Liver (tissue), 9 donors: ENCODE data around the gene AHRR. TPM values are rescaled to one million over a fixed set of nuclear protein-coding genes. Genes with fewer than 3 reads are reported as not detected.

Experiments used
- DNase-seq: peaks from one replicate; pipeline ENCODE4 v3.0.0-alpha.2; 2017; ENCODE audit warnings: low spot score
- H3K27ac ChIP-seq, 2 donors: one replicate each; pipeline ENCODE4 v1.7.0; 2013; ENCODE audit warnings: inconsistent platforms in 2 of 2, low read length in 2 of 2, control low read depth in 1 of 2, low read depth in 1 of 2, mild to moderate bottlenecking in 1 of 2
- H3K27me3 ChIP-seq, 4 donors: one replicate each; pipeline versions ENCODE4 v1.6.1 to v1.7.0; 2013; ENCODE audit warnings: low read length in 3 of 4, inconsistent platforms in 1 of 4, mild to moderate bottlenecking in 1 of 4, moderate library complexity in 1 of 4; ENCODE audit not compliant: control insufficient read depth in 4 of 4, insufficient read depth in 4 of 4
- H3K36me3 ChIP-seq, 4 donors: one replicate each; pipeline versions ENCODE4 v1.6.1 to v1.7.0; 2013; ENCODE audit warnings: low read length in 3 of 4, mild to moderate bottlenecking in 3 of 4, low read depth in 1 of 4, moderate library complexity in 1 of 4; ENCODE audit not compliant: control insufficient read depth in 4 of 4, insufficient read depth in 3 of 4
- H3K4me1 ChIP-seq, 4 donors: one replicate each; pipeline versions ENCODE4 v1.6.1 to v1.7.0; 2013; ENCODE audit warnings: low read length in 3 of 4, mild to moderate bottlenecking in 3 of 4, moderate library complexity in 1 of 4; ENCODE audit not compliant: control insufficient read depth in 4 of 4, insufficient read depth in 4 of 4
- H3K4me3 ChIP-seq, 3 donors: one replicate each; pipeline versions ENCODE4 v1.6.1 to v1.7.0; 2013; ENCODE audit warnings: low read length in 3 of 3, control low read depth in 1 of 3, low read depth in 1 of 3, mild to moderate bottlenecking in 1 of 3
- H3K9ac ChIP-seq, 2 donors: one replicate each; pipeline ENCODE4 v1.7.0; 2013; ENCODE audit warnings: low read length in 2 of 2, mild to moderate bottlenecking in 2 of 2, moderate library complexity in 2 of 2, control low read depth in 1 of 2, low read depth in 1 of 2
- H3K9me3 ChIP-seq, 4 donors: one replicate each; pipeline versions ENCODE4 v1.6.1 to v1.7.0; 2013; ENCODE audit warnings: low read length in 3 of 4; ENCODE audit not compliant: control insufficient read depth in 4 of 4
- EGR1 ChIP-seq, 2 donors: IDR thresholded peaks; 2 replicates each; pipeline ENCODE4 v1.6.1; 2016 to 2018; ENCODE audit warnings: antibody characterized with exemption in 2 of 2, low read depth in 2 of 2
- GABPA ChIP-seq, 2 donors: IDR thresholded peaks in 1 of 2; conservative IDR thresholded peaks in 1 of 2; 2 replicates each; pipeline ENCODE4 v1.6.1; 2016; ENCODE audit warnings: antibody characterized with exemption in 2 of 2, mild to moderate bottlenecking in 1 of 2, moderate library complexity in 1 of 2
- HNF4A ChIP-seq, 2 donors: conservative IDR thresholded peaks; 2 replicates each; pipeline ENCODE4 v1.6.1; 2016; ENCODE audit warnings: antibody characterized with exemption in 2 of 2, mild to moderate bottlenecking in 2 of 2
- HNF4G ChIP-seq: IDR thresholded peaks from 2 replicates; pipeline ENCODE4 v1.6.1; 2016; ENCODE audit warnings: antibody characterized with exemption
- JUND ChIP-seq, 2 donors: IDR thresholded peaks; 2 replicates each; pipeline ENCODE4 v1.6.1; 2016; ENCODE audit warnings: antibody characterized with exemption in 2 of 2
- MAX ChIP-seq: IDR thresholded peaks from 2 replicates; pipeline ENCODE4 v1.6.1; 2016; ENCODE audit warnings: antibody characterized with exemption
- NR2F2 ChIP-seq: IDR thresholded peaks from 2 replicates; pipeline ENCODE4 v1.6.1; 2016; ENCODE audit warnings: antibody characterized with exemption
- RAD21 ChIP-seq, 2 donors: IDR thresholded peaks; 2 replicates each; pipeline ENCODE4 v1.6.1; 2016; ENCODE audit warnings: antibody characterized with exemption in 2 of 2, mild to moderate bottlenecking in 2 of 2
- REST ChIP-seq: IDR thresholded peaks from 2 replicates; pipeline ENCODE4 v1.6.1; 2016; ENCODE audit warnings: antibody characterized with exemption, mild to moderate bottlenecking
- RXRA ChIP-seq, 2 donors: IDR thresholded peaks; 2 replicates each; pipeline ENCODE4 v1.6.1; 2017 to 2018; ENCODE audit warnings: antibody characterized with exemption in 2 of 2, mild to moderate bottlenecking in 1 of 2
- TAF1 ChIP-seq: conservative IDR thresholded peaks from 2 replicates; pipeline ENCODE4 v1.6.1; 2016; ENCODE audit warnings: antibody characterized with exemption, mild to moderate bottlenecking
- YY1 ChIP-seq: IDR thresholded peaks from 2 replicates; pipeline ENCODE4 v1.6.1; 2016; ENCODE audit warnings: antibody characterized with exemption, mild to moderate bottlenecking
- WGBS: extraction: QIAGEN DNeasy Blood & Tissue Kit; methylation state at CpG from one replicate; pipeline ENCODE4 v1.1.7; 2013; 5-methylcytosine and 5-hydroxymethylcytosine counted together
- polyA plus RNA-seq, 2 donors: library from polyadenylated mRNA; stranded (reverse) in 1 of 2; unstranded in 1 of 2; fragments of 200-250 nt in 1 of 2; fragments of >200 nt in 1 of 2; fragmentation: Nextera tagmentation in 1 of 2; extraction: Ambion mirVana in 1 of 2; gene quantifications; one replicate each; pipeline versions ENCODE4 v1.2.1 to v1.2.3, GENCODE V29; 2013 to 2015
- total RNA-seq, 2 donors: library from RNA; depleted of rRNA; stranded (reverse); fragments of >200 nt; gene quantifications; one replicate each; pipeline ENCODE4 v1.2.3, GENCODE V29; 2014
- TF ChIP-seq, protein P1 (sequence below): IDR thresholded peaks from 2 replicates; pipeline ENCODE4 v1.6.1; 2016; ENCODE audit warnings: antibody characterized with exemption
- donor health status: healthy.
- donor health status: healthy.
- donor health status: healthy.
- donor health status: healthy.
- donor health status: healthy.

AHRR gene
- total and polyA plus RNA-seq, 4 donors, result 0.15 to 0.47 (median 0.24) TPM

DNA sequence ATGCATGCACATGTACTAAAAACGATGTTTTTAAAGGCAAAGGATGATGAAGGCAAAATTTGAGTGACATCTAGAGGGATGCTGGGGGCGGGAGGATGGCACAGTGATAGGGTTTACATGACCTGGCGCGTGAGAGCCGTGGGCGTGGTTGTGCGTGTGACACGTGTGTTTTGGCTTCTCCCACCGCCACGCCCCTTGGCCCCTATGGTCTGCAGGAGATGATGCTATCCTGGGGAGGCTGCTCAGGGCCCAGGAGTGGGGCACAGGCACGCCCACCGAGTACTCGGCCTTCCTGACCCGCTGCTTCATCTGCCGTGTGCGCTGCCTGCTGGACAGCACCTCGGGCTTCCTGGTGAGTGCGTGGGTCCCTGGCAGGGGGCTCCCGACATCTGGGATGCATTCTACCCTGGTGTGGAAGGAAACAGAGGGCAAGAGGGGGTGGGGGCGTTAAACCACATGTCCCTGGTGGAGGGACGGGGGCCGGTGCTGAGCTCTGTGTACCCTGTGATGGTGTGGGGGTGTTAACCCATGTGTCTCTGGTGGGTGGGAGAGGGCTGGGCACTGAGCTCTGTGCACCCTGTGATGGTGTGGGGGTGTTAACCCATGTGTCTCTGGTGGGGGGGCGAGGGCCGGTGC lies 102.2 kb downstream of the AHRR start:
- H3K36me3 ChIP-seq, result peaks cover 0 to 1% (median 0%) of the 10 kb centered on the region in 4 donors
- H3K27ac ChIP-seq, result no peak overlapping the region

DNA sequence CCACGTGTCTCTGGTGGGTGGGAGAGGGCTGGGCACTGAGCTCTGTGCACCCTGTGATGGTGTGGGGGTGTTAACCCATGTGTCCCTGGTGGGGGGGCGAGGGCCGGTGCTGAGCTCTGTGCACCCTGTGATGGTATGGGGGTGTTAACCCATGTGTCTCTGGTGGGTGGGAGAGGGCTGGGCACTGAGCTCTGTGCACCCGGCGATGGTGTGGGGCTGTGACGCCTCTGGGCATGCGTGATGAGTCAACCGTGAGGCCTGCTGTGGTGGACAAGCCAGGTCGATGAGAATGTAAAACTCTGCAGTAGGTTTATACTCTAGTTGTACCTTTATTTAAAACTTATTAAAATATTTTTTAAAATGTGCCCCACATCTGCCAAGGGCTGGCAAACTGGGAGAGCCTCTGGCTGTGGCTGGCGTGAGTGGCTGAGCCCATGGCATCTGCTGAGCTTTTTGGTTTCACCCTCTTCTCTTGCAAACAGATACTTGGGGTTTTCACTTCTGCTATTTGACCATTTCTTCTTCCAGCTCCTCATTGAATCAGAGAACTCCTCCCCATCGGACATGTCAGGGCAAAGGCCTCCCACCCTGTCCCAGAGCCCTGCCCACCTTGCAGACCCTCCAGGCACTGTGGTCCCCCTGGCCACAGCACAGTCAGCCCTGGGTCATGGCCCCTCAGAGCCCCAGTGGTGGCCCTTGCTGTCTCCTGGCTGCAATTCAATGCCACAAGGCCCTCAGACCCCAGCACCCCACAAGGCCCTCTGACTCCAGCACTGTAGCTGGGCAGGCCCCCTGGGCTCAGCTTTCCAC lies 103.0 kb downstream of the AHRR start:
- no peak for DNase-seq
- Histone ChIP-seq H3K36me3 (peaks cover 0 to 1% (median 0%) of the 10 kb centered on the region in 4 donors), H3K27ac (no peak overlapping the region), H3K4me1 (no peaks in the 10 kb centered on the region), H3K4me3 (no peak overlapping the region), H3K9me3 (no peaks in the 10 kb centered on the region), H3K9ac (no peak overlapping the region), H3K27me3 (no peaks in the 10 kb centered on the region)
- WGBS, result 81% methylated on average over 11 of the region's 11 CpGs
- TF ChIP-seq TAF1 (no peak), HNF4A (conservative IDR thresholded peaks at IDR 0.05) (no peak), JUND (IDR thresholded peaks at IDR 0.05) (no peak), RAD21 (IDR thresholded peaks at IDR 0.05) (no peak), HNF4G (no peak), REST (no peak), GABPA (IDR thresholded peaks at IDR 0.05 in 1 of 2, conservative IDR thresholded peaks at IDR 0.05 in 1 of 2) (no peak), EGR1 (IDR thresholded peaks at IDR 0.05; ENCODE audit: low read depth in 2 of 2) (no peak), NR2F2 (no peak)

More for the DNA sequence above, 102.2 kb downstream of the AHRR start:
- no peaks in the 10 kb centered on the region for H3K27me3 ChIP-seq
- DNase-seq, result no peak
- H3K9ac ChIP-seq, result no peak overlapping the region
- no peak overlapping the region for H3K4me3 ChIP-seq
- H3K4me1 ChIP-seq, result no peaks in the 10 kb centered on the region
- WGBS, result 83% methylated on average over 24 of the region's 24 CpGs
- TF ChIP-seq HNF4A (conservative IDR thresholded peaks at IDR 0.05), result no peak
- no peak for TF ChIP-seq MAX
- no peak for TF ChIP-seq YY1
- no peak for TF ChIP-seq TAF1
- TF ChIP-seq, protein P1, sequence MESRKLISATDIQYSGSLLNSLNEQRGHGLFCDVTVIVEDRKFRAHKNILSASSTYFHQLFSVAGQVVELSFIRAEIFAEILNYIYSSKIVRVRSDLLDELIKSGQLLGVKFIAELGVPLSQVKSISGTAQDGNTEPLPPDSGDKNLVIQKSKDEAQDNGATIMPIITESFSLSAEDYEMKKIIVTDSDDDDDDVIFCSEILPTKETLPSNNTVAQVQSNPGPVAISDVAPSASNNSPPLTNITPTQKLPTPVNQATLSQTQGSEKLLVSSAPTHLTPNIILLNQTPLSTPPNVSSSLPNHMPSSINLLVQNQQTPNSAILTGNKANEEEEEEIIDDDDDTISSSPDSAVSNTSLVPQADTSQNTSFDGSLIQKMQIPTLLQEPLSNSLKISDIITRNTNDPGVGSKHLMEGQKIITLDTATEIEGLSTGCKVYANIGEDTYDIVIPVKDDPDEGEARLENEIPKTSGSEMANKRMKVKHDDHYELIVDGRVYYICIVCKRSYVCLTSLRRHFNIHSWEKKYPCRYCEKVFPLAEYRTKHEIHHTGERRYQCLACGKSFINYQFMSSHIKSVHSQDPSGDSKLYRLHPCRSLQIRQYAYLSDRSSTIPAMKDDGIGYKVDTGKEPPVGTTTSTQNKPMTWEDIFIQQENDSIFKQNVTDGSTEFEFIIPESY, result no peak
- TF ChIP-seq REST, result no peak
- no peak for TF ChIP-seq RXRA (IDR thresholded peaks at IDR 0.05)
- TF ChIP-seq JUND (IDR thresholded peaks at IDR 0.05), result no peak
- TF ChIP-seq RAD21 (IDR thresholded peaks at IDR 0.05), result no peak
- no peak for TF ChIP-seq EGR1 (IDR thresholded peaks at IDR 0.05; ENCODE audit: low read depth in 2 of 2)
- TF ChIP-seq NR2F2, result no peak
- H3K9me3 ChIP-seq, result no peaks in the 10 kb centered on the region
